HG03439 (cell line): Measurements from ENCODE around the gene CCZ1B.
"Not testable (repeated sequence)": the region's sequence is repeated elsewhere in the genome, so short reads cannot be mapped to it uniquely, and the experiment has no call there.

Experiments used
- ATAC-seq: cut with Tn5 transposase; IDR thresholded peaks from one replicate; pipeline ENCODE4 v1.9.1; 2021; ENCODE audit warnings: mild to moderate bottlenecking, moderate library complexity; ENCODE audit not compliant: unreplicated experiment

Gene CCZ1B

GRCh38 chr7:6749335-6749734, 76.7 kb downstream of the CCZ1B start:
- not testable (repeated sequence) for ATAC-seq
